Sigmoid colon (tissue), 4 donors: Measurements from ENCODE around the gene HELB.

ENCODE experiments used
- CTCF ChIP-seq, 4 experiments: fragments of 450-650 bp in 3 of 4; fragments of 200-600 bp in 1 of 4; IDR thresholded peaks; one replicate each; pipeline ENCODE4 v1.5.1; 2016 to 2019; ENCODE audit warnings: antibody characterized with exemption in 4 of 4, mild to moderate bottlenecking in 3 of 4, moderate library complexity in 2 of 4
- POLR2A ChIP-seq, 2 donors: fragments of 450-650 bp; IDR thresholded peaks; one replicate each; pipeline ENCODE4 v1.6.1; 2016; ENCODE audit warnings: antibody characterized with exemption in 2 of 2, mild to moderate bottlenecking in 2 of 2, moderate library complexity in 2 of 2
- POLR2AphosphoS5 ChIP-seq, 4 donors: sonication (generic); formaldehyde crosslinking; IDR thresholded peaks; one replicate each; pipeline ENCODE4 v1.6.1; 2017; ENCODE audit warnings: antibody characterized with exemption in 4 of 4

- TF ChIP-seq CTCF (IDR thresholded peaks at IDR 0.05) (no peak), POLR2A (IDR thresholded peaks at IDR 0.05) (no peak), POLR2AphosphoS5 (IDR thresholded peaks at IDR 0.05) (no peak)
Measured at GRCh38 chr12:66270613-66271012, 31.7 kb upstream of the HELB start.
